ENCODE data around the gene STK39. TPM values are rescaled to one million over a fixed set of nuclear protein-coding genes. Genes with fewer than 3 reads are reported as not detected.

The STK39 gene
- total and polyA plus RNA-seq, 9 donors = 15.2 to 23.2 (median 18.5) TPM

DNA sequence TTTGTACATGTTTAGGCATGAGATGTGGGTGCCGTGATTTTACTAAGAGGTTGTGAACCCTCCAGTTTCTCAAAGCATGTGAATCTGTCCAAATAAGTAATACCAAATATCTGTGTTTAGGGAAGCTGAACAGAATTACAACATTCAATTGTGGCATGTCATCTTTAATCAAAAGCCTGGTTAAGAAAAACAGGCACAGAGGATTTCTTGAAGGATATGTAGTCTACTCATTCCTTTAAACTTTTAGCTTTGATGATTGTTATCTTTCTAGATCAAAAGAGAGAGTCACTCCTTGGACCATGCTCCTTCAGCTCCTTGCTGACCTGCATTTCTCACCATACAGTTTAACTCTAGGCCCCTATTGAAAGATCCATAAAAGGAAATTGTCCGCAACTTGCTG lies 296.8 kb downstream of the STK39 start:
- H3K27ac ChIP-seq (ENCODE audit: low read length) = no peak overlapping the region
- no peaks in the 10 kb centered on the region for H3K9me3 ChIP-seq (replicated peaks; ENCODE audit: control insufficient read depth, low read depth, low read length)
- no peaks in the 10 kb centered on the region for H3K27me3 ChIP-seq (ENCODE audit: control insufficient read depth, insufficient read depth, low read length)
- H3K36me3 ChIP-seq (ENCODE audit: control insufficient read depth, insufficient read depth, low read length) = no peaks in the 10 kb centered on the region
- H3K4me3 ChIP-seq (ENCODE audit: low read length) = no peak overlapping the region
- peaks cover 1% of the 10 kb centered on the region for H3K4me1 ChIP-seq (ENCODE audit: control insufficient read depth, insufficient read depth, low read length)
- no peak for DNase-seq
- WGBS (ENCODE audit: insufficient coverage) = no CpG with 5 or more reads among the region's 2 CpGs

DNA sequence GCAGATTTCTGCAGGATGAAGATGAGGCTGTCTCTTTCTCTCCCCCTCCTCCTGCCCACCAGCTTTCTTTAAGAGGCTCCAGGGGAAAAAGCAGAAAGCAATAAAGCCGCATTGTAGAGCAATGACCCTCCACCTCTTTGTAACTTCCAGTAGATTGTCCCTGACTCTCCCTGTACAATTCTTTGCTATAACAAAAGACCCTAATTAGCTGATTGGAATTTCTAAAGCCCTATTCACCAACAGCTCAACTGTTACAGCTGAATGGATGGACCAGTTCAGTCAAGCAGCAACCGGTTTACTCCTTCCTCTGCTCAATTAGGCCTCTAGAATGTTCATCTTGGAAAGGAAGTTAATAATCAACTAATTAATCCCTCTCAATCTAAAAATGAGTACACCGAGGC lies 301.0 kb downstream of the STK39 start:
- Histone ChIP-seq H3K4me3 (ENCODE audit: low read length) (no peak overlapping the region), H3K9me3 (replicated peaks; ENCODE audit: control insufficient read depth, low read depth, low read length) (no peaks in the 10 kb centered on the region), H3K36me3 (ENCODE audit: control insufficient read depth, insufficient read depth, low read length) (no peaks in the 10 kb centered on the region), H3K27ac (ENCODE audit: low read length) (no peak overlapping the region), H3K27me3 (ENCODE audit: control insufficient read depth, insufficient read depth, low read length) (peaks cover 5% of the 10 kb centered on the region), H3K4me1 (ENCODE audit: control insufficient read depth, insufficient read depth, low read length) (peaks cover 9% of the 10 kb centered on the region)
- 78% methylated on average over 1 of the region's 3 CpGs for WGBS (ENCODE audit: insufficient coverage)
- DNase-seq = no peak

DNA sequence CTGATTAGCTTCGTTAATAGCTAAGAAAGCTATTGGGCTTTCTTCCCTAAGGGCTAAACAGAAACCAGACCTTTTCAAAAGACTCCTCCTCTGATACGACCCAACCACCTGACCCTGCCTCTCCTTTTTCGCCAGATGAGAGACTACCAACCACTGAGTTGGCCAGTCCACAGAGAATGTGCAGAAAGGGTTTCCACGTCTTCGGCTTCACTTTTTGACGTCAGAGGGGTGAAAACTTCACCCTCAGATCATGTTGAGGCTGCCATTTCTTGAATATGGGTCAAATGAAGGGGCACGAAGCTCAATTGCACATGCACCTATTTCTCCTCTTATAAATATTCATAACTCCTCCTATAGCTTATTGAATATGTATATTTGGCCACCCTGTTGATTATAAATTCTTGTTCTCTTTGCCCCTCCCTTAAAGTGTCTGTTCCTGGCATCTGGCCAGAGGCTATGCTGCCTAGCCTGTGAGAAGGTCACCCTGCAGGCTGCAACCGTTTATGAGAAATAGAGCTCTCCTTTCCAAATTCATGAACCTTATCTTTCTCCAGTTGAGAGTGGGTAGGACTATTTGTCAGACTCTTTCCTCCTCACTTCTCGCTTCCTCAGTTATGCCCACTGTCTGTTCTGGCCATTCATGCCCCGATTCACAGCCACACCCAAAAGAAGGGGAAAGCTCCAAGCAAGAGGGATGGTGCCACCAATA lies 301.6 kb downstream of the STK39 start:
- no peak overlapping the region for H3K4me3 ChIP-seq (ENCODE audit: low read length)

DNA sequence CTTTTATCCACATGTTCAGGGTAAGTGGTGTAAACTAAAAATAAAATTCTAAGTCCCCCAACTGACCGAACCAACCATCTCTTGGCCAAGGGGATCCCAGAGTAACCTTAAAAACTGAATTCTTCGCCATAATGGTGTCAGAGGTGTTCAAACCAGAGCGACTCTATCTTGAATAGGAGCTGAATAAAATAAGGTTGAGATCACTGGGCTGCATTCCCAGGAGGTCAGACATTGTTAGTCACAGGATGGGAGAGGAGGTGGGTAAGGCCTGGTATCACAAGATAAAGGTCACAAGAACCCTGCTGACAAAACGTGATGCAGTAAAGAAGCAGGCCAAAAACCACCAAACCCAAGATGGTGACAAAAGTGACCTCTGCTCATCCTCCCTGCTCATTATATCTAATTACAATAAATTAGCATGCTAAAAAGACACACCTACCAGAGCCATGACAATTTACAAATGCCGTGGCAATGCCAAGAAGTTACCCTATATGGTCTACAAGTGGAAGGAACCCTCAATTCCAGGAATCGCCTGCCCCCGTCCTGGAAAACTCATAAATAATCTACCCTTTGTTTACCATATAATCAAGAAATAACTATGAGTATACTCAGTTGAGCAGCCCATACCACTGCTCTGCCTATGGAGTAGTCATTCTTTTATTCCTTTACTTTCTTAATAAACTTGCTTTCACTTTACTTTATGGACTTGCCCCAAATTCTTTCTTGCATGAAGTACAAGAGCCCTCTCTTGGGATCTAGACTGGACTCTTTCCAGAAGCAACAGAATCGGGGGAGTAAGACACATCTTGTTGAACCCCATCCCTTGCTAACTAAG lies 302.4 kb downstream of the STK39 start:
- Histone ChIP-seq H3K4me1 (ENCODE audit: control insufficient read depth, insufficient read depth, low read length) (peaks cover 9% of the 10 kb centered on the region), H3K27me3 (ENCODE audit: control insufficient read depth, insufficient read depth, low read length) (peaks cover 5% of the 10 kb centered on the region), H3K27ac (ENCODE audit: low read length) (no peak overlapping the region), H3K9me3 (replicated peaks; ENCODE audit: control insufficient read depth, low read depth, low read length) (no peaks in the 10 kb centered on the region), H3K36me3 (ENCODE audit: control insufficient read depth, insufficient read depth, low read length) (no peaks in the 10 kb centered on the region), H3K4me3 (ENCODE audit: low read length) (no peak overlapping the region)
- peak; percentile 30 for DNase-seq
- WGBS (ENCODE audit: insufficient coverage) = 47% methylated on average over 3 of the region's 8 CpGs

More for the DNA sequence above, 301.6 kb downstream of the STK39 start:
- peaks cover 5% of the 10 kb centered on the region for H3K27me3 ChIP-seq (ENCODE audit: control insufficient read depth, insufficient read depth, low read length)
- 76% methylated on average over 6 of the region's 10 CpGs for WGBS (ENCODE audit: insufficient coverage)
- H3K9me3 ChIP-seq (replicated peaks; ENCODE audit: control insufficient read depth, low read depth, low read length) = no peaks in the 10 kb centered on the region
- no peaks in the 10 kb centered on the region for H3K36me3 ChIP-seq (ENCODE audit: control insufficient read depth, insufficient read depth, low read length)
- H3K4me1 ChIP-seq (ENCODE audit: control insufficient read depth, insufficient read depth, low read length) = peaks cover 9% of the 10 kb centered on the region
- DNase-seq = no peak
- no peak overlapping the region for H3K27ac ChIP-seq (ENCODE audit: low read length)

DNA sequence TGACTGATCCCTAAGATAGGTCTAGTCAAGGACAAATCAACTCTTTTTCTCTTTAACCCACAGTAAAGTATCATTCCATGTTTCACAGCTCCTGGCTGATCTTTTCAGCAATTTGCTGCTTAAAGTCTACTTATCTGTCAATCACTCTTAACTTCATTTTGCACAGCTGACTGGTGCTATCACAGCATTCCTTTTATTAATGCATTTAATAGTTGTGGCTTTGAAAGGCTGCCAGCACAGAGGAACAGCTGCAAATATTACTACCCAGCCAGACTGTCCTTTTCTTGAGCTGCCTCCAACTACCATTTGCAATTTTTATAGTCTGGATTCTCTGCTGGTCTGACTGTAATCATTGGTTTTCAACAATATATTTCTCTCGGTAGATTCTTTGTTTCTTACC lies 303.5 kb downstream of the STK39 start:
- no peak overlapping the region for H3K4me3 ChIP-seq (ENCODE audit: low read length)
- peaks cover 5% of the 10 kb centered on the region for H3K27me3 ChIP-seq (ENCODE audit: control insufficient read depth, insufficient read depth, low read length)
- peaks cover 12% of the 10 kb centered on the region for H3K4me1 ChIP-seq (ENCODE audit: control insufficient read depth, insufficient read depth, low read length)
- H3K27ac ChIP-seq (ENCODE audit: low read length) = no peak overlapping the region
- H3K36me3 ChIP-seq (ENCODE audit: control insufficient read depth, insufficient read depth, low read length) = no peaks in the 10 kb centered on the region
- peak; percentile 70 for DNase-seq
- H3K9me3 ChIP-seq (replicated peaks; ENCODE audit: control insufficient read depth, low read depth, low read length) = no peaks in the 10 kb centered on the region
- no CpG with 5 or more reads among the region's 1 CpG for WGBS (ENCODE audit: insufficient coverage)

DNA sequence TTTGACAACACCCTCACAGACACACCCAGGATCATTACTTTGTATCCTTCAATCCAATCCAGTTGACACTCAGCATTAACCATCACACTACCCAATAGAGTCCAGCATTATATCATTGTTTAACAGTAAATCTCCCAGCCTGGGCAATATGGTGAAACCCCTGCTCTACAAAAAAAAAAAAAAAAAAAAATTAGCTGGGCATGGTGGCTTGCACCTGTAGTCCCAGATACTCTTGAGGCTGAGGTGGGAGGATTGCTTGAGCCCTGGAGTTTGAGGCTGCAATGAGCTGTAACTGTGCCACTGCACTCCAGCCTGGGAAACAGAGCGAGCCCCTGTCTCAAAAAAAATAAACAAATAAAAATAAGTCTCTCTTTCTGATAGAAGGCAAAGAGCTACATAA lies 304.0 kb downstream of the STK39 start:
- Histone ChIP-seq H3K9me3 (replicated peaks; ENCODE audit: control insufficient read depth, low read depth, low read length) (no peaks in the 10 kb centered on the region), H3K27me3 (ENCODE audit: control insufficient read depth, insufficient read depth, low read length) (peaks cover 5% of the 10 kb centered on the region), H3K27ac (ENCODE audit: low read length) (no peak overlapping the region), H3K36me3 (ENCODE audit: control insufficient read depth, insufficient read depth, low read length) (no peaks in the 10 kb centered on the region), H3K4me1 (ENCODE audit: control insufficient read depth, insufficient read depth, low read length) (peaks cover 12% of the 10 kb centered on the region), H3K4me3 (ENCODE audit: low read length) (no peak overlapping the region)
- DNase-seq = no peak
- WGBS (ENCODE audit: insufficient coverage) = no CpG with 5 or more reads among the region's 1 CpG

DNA sequence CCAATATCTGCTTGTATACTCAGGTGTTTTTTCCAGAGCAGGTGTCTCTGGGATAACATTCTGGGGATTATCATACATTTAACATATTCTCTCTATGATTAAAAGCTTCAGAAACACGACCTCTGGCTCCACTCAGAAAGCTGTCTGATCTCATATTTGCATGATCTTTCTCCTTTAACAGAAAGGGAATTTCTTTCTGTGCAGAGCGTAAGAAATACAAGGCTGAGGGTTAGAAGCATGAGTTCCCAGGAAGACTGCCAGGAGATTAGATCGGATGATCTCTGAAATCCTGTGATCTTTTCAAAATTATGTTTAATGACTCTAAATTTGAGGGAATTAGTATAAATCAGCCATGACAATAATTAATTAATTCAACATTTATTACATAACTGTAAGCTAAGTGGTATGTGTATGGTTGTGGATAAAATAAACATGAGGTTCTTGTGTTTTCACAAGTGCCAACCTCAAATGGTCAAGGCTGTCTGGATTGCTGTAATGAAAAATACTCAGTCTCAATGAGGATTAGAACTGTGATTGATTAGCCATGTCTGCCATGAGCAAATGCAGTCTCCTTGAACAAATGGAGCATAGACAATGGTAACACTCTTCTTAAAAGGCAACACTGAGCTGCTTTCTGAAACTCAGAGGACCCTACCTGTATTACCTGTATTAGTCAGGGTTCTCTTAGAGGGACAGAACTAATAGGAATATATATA lies 304.9 kb downstream of the STK39 start:
- no peak overlapping the region for H3K4me3 ChIP-seq (ENCODE audit: low read length)
- H3K36me3 ChIP-seq (ENCODE audit: control insufficient read depth, insufficient read depth, low read length) = no peaks in the 10 kb centered on the region
- no CpG with 5 or more reads among the region's 3 CpGs for WGBS (ENCODE audit: insufficient coverage)
- no peak overlapping the region for H3K27ac ChIP-seq (ENCODE audit: low read length)
- DNase-seq = no peak
- H3K27me3 ChIP-seq (ENCODE audit: control insufficient read depth, insufficient read depth, low read length) = peaks cover 5% of the 10 kb centered on the region
- H3K4me1 ChIP-seq (ENCODE audit: control insufficient read depth, insufficient read depth, low read length) = peaks cover 12% of the 10 kb centered on the region
- H3K9me3 ChIP-seq (replicated peaks; ENCODE audit: control insufficient read depth, low read depth, low read length) = no peaks in the 10 kb centered on the region

DNA sequence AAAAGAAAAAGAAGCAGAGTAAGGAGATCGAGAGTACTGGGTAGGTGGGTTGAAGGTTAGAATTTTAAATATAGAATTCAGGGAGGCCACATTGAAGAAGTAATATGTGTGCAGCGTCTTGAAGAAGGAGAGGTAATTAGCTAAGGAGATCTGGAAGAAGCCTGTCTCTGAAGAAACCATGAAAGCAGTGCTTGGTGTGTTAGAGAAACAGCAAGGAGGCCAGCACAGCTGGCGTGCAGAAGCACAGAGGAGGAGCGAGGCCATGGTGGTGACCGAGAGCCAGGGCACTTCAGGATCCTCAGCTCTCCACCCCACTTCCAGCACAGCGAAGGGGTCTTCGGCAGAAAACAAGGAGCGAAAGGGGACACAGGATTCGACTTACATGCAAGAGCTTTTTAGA lies 305.8 kb downstream of the STK39 start:
- WGBS (ENCODE audit: insufficient coverage) = 79% methylated on average over 3 of the region's 9 CpGs
- Histone ChIP-seq H3K36me3 (ENCODE audit: control insufficient read depth, insufficient read depth, low read length) (no peaks in the 10 kb centered on the region), H3K9me3 (replicated peaks; ENCODE audit: control insufficient read depth, low read depth, low read length) (no peaks in the 10 kb centered on the region), H3K4me1 (ENCODE audit: control insufficient read depth, insufficient read depth, low read length) (peaks cover 12% of the 10 kb centered on the region), H3K27me3 (ENCODE audit: control insufficient read depth, insufficient read depth, low read length) (peaks cover 5% of the 10 kb centered on the region), H3K27ac (ENCODE audit: low read length) (no peak overlapping the region), H3K4me3 (ENCODE audit: low read length) (no peak overlapping the region)
- DNase-seq = no peak

DNA sequence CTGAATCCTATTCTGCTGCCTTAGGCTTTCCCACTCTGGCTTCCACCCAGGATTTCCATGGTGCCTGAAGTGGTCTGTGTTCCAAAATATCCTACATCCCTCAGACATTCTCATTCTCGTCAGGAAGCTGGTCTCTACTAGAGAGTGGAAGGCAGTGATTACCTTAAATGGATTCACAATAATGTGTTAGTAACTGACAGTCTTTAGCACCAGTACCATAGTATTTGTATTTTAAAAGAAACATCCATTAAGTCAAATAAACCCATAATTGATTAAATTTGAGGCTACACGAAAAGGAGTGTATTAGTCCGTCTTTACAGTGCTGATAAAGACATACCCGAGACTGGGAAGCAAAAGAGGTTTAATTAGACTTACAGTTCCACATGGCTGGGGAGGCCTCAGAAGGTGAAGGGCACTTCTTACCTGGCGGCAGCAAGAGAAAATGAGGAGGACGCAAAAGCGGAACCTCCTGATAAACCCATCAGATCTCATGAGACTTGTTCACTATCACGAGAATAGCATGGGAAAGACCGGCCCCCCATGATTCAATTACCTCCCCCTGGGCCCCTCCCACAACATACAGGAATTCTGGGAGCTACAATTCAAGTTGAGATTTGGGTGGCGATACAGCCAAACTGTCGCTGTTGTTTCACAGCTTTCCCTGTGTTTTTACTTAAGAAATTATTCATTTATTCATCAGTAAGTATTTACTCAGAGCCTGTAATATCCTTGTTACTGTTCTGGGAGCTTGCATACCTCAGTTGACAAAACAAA lies 306.5 kb downstream of the STK39 start:
- 60% methylated on average over 3 of the region's 11 CpGs for WGBS (ENCODE audit: insufficient coverage)
- Histone ChIP-seq H3K27ac (ENCODE audit: low read length) (no peak overlapping the region), H3K4me1 (ENCODE audit: control insufficient read depth, insufficient read depth, low read length) (peaks cover 12% of the 10 kb centered on the region), H3K27me3 (ENCODE audit: control insufficient read depth, insufficient read depth, low read length) (peaks cover 5% of the 10 kb centered on the region), H3K9me3 (replicated peaks; ENCODE audit: control insufficient read depth, low read depth, low read length) (no peaks in the 10 kb centered on the region), H3K36me3 (ENCODE audit: control insufficient read depth, insufficient read depth, low read length) (no peaks in the 10 kb centered on the region), H3K4me3 (ENCODE audit: low read length) (no peak overlapping the region)
- no peak for DNase-seq
